SK-N-SH (cell line): ENCODE data around the gene ADAMTS7.

Experiments used
- GATA2 ChIP-seq: sonication (generic); formaldehyde crosslinking; IDR thresholded peaks from 2 replicates; pipeline ENCODE4 v1.5.0; 2020; ENCODE audit warnings: mild to moderate bottlenecking, missing genetic modification reagents
- YY1 ChIP-seq: IDR thresholded peaks from 2 replicates; pipeline ENCODE4 v1.4.0; 2012; ENCODE audit warnings: low read depth, mild to moderate bottlenecking

DNA sequence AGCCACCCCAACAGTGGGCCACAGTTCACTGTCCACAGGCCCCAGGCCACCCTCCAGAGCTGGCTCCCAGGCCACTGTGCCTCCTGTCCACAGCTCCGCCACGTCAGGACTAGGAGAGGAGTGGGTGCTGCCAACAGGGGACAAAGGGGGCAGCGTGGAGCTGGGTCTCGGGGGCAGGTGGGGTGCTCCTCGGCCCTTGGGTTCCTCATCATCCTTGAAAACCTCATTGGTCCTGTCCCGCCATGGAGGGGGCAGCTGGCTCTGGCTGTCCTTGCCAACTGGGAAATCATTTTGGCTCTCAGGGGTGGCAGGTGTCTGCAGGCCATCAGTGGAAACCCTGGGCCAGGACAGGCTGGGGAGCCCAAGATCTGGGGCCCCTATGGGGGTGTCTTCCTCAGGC, 45.2 kb downstream of the ADAMTS7 start:
- TF ChIP-seq GATA2 (CRISPR knock-in tag) (no peak), YY1 (no peak)
